Endodermal cell (in vitro differentiated cells): ENCODE measurements around the gene STAMBPL1. TPM values are rescaled to one million over a fixed set of nuclear protein-coding genes. Genes with fewer than 3 reads are reported as not detected.

ENCODE experiments used
- DNase-seq: peaks from one replicate; pipeline ENCODE4 v3.0.0-alpha.2; 2017
- H3K27ac ChIP-seq: 2 replicates; pipeline ENCODE4 v1.5.1; 2013; ENCODE audit warnings: mild to moderate bottlenecking, low read depth, low read length, moderate library complexity
- H3K27me3 ChIP-seq: 2 replicates; pipeline ENCODE4 v1.6.1; 2013; ENCODE audit warnings: mild to moderate bottlenecking, low read length, moderate library complexity; ENCODE audit not compliant: insufficient read depth, control insufficient read depth, poor library complexity, severe bottlenecking
- H3K36me3 ChIP-seq: 2 replicates; pipeline ENCODE4 v1.7.0; 2013; ENCODE audit warnings: mild to moderate bottlenecking, low read length, moderate library complexity; ENCODE audit not compliant: control insufficient read depth, insufficient read depth
- H3K4me1 ChIP-seq: one replicate; pipeline ENCODE4 v1.7.0; 2013; ENCODE audit warnings: low read length; ENCODE audit not compliant: control insufficient read depth, insufficient read depth
- H3K4me3 ChIP-seq: 2 replicates; pipeline ENCODE4 v1.5.1; 2013; ENCODE audit warnings: mild to moderate bottlenecking, low read length, moderate library complexity
- H3K9ac ChIP-seq: 2 replicates; pipeline ENCODE4 v1.6.1; 2013; ENCODE audit warnings: mild to moderate bottlenecking, low read length, moderate library complexity; ENCODE audit not compliant: poor library complexity, severe bottlenecking; ENCODE audit errors: extremely low read depth
- H3K9me3 ChIP-seq: 2 replicates; pipeline ENCODE4 v1.6.1; 2013; ENCODE audit warnings: mild to moderate bottlenecking, low read length, moderate library complexity; ENCODE audit not compliant: control insufficient read depth
- H3K27ac Mint-ChIP-seq: 2 replicates; pipeline ENCODE4 v1.8.0; 2020; ENCODE audit warnings: mixed read lengths
- H3K27me3 Mint-ChIP-seq: 2 replicates; pipeline ENCODE4 v1.8.0; 2021; ENCODE audit warnings: mild to moderate bottlenecking, mixed read lengths; ENCODE audit not compliant: insufficient read depth
- H3K36me3 Mint-ChIP-seq: 2 replicates; pipeline ENCODE4 v1.8.0; 2020; ENCODE audit warnings: low read depth, mixed read lengths
- H3K4me1 Mint-ChIP-seq: 2 replicates; pipeline ENCODE4 v1.8.0; 2020; ENCODE audit warnings: mixed read lengths
- H3K4me3 Mint-ChIP-seq: 2 replicates; pipeline ENCODE4 v1.8.0; 2020; ENCODE audit warnings: mild to moderate bottlenecking, moderate library complexity, mixed read lengths
- H3K9me3 Mint-ChIP-seq: 2 replicates; pipeline ENCODE4 v1.8.0; 2020; ENCODE audit warnings: mild to moderate bottlenecking, mixed read lengths
- CTCF ChIP-seq: fragments of 200-600 bp; sonication (generic); conservative IDR thresholded peaks from 2 replicates; pipeline ENCODE4 v1.5.0; 2021; ENCODE audit warnings: antibody characterized with exemption, mild to moderate bottlenecking
- WGBS, 2 experiments: methylation state at CpG; one replicate each; pipeline versions ENCODE4 v1.1.5 to v1.1.7; 2013; ENCODE audit warnings: missing lambda C conversion rate in 2 of 2, mixed read lengths in 1 of 2; ENCODE audit not compliant: insufficient coverage in 1 of 2, insufficient read length in 1 of 2; 5-methylcytosine and 5-hydroxymethylcytosine counted together
- total RNA-seq, 2 donors: library from RNA; stranded (reverse); fragmentation: NEBNext Ultra II Directional in 1 of 2; extraction: Animal tissue kit (Norgen Biotek cat#: 25700) in 1 of 2; gene quantifications; 2 replicates in 1 of 2; 3 replicates in 1 of 2; pipeline ENCODE4 v1.2.1, GENCODE V29; 2021

The STAMBPL1 gene
- total RNA-seq, 2 donors from 2014 or later = 1.2 to 4.1 TPM

DNA sequence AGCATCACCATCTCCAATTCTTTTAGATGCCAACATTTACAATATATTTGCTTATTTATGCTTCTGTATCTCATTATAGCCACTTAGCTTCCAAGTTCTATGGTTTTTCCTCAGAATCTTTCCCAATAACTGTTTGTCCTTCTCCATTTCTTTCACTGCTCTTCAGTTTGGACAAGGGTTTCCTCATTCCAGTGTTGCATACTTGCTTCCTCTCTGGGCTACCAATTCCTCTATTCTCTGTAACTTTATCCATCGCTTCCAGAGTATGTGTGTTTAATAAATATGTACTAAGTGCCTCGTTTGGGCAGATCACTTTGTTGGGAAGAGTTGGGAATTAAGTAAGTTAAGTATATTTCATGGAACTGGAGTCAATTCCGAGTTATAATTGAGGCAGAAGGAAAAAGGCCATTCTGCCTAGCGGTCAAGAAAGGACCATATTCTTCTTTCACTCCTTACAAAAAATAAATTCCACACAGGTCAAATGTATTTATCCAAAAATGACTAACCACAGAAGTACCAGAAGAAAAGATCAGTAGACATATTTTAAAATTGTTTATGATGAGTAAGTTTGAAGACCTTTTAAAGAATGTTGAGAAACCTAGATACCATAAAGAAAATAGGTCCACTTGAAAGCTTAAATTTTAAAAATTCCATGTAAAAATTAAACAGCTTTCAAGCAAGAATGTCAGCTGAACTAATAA, 10.8 kb downstream of the STAMBPL1 start:
- Mint-ChIP-seq H3K36me3 (no peaks in the 10 kb centered on the region), H3K27me3 (peaks cover 2% of the 10 kb centered on the region), H3K4me3 (no peak overlapping the region), H3K27ac (no peak overlapping the region), H3K9me3 (no peaks in the 10 kb centered on the region), H3K4me1 (peaks cover 19% of the 10 kb centered on the region)
- 80 to 95% methylated on average over 1 to 4 of the region's 4 CpGs for WGBS, 2 experiments
- H3K9me3 ChIP-seq = no peaks in the 10 kb centered on the region
- H3K4me1 ChIP-seq = no peaks in the 10 kb centered on the region
- H3K27me3 ChIP-seq = peaks cover 24% of the 10 kb centered on the region
- no peak overlapping the region for H3K4me3 ChIP-seq
- H3K9ac ChIP-seq = no peak overlapping the region
- no peaks in the 10 kb centered on the region for H3K36me3 ChIP-seq
- no peak for TF ChIP-seq CTCF
- H3K27ac ChIP-seq = no peak overlapping the region
- DNase-seq = no peak

DNA sequence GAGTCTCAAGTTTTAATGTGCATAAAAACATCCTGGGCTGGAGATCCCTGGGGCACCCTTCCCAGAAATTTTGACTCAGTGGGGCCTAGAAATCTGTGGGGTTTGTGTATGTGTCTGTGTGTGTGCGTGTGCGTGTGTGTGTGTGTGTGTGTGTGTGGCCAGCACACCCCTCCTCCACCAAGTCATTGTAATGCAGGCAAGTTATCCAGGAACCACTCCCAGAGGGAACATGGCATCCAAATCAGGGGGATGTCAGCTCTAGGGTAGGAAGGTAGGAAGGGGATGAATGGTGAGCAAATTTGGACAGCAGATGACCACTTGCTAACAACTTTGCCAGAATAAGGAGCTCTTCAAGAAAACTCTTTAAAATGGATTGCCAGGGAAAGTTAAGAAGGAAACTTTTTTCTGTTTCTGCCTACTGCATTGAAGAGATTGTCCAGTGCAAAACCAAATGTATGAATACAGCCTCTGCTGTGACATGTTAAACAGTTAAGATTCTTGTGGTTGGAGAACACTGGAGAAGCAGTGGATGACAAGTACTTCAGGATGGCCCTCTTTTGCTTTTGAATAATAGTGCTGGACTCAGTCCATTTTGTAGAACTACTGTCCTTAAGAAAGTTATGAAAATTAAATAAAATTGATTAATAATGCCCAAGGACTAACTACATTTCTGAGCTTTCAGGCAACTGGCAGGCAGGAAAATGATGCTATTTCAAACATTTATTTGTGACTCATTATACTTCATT, 12.3 kb downstream of the STAMBPL1 start:
- Histone ChIP-seq H3K4me3 (no peak overlapping the region), H3K9ac (no peak overlapping the region), H3K36me3 (no peaks in the 10 kb centered on the region), H3K4me1 (peaks cover 3% of the 10 kb centered on the region), H3K27ac (no peak overlapping the region), H3K9me3 (no peaks in the 10 kb centered on the region), H3K27me3 (peaks cover 24% of the 10 kb centered on the region)
- Mint-ChIP-seq H3K27me3 (peaks cover 2% of the 10 kb centered on the region), H3K27ac (no peak overlapping the region), H3K4me3 (no peak overlapping the region), H3K9me3 (no peaks in the 10 kb centered on the region), H3K36me3 (no peaks in the 10 kb centered on the region), H3K4me1 (peaks cover 32% of the 10 kb centered on the region)
- no peak for DNase-seq
- whole genome bisulfite sequencing, 2 experiments = 80% methylated on average over 2 of the region's 2 CpGs; no CpG with 5 or more reads in 1 of the 2 experiments
- no peak for TF ChIP-seq CTCF

GRCh38 chr10:88893611-88894010, 13.6 kb downstream of the STAMBPL1 start:
- Mint-ChIP-seq H3K9me3 (no peaks in the 10 kb centered on the region), H3K36me3 (no peaks in the 10 kb centered on the region), H3K4me3 (no peak overlapping the region), H3K4me1 (peaks cover 40% of the 10 kb centered on the region), H3K27me3 (peaks cover 2% of the 10 kb centered on the region), H3K27ac (no peak overlapping the region)
- Histone ChIP-seq H3K36me3 (no peaks in the 10 kb centered on the region), H3K4me1 (peaks cover 3% of the 10 kb centered on the region), H3K27me3 (peaks cover 13% of the 10 kb centered on the region), H3K9ac (no peak overlapping the region), H3K27ac (no peak overlapping the region), H3K9me3 (no peaks in the 10 kb centered on the region), H3K4me3 (no peak overlapping the region)
- no peak for TF ChIP-seq CTCF
- 90 to 92% methylated on average over 2 to 3 of the region's 3 CpGs for WGBS, 2 experiments
- no peak for DNase-seq
